Measurements from ENCODE around the gene KDM4E.
"Not testable (repeated sequence)": the region's sequence is repeated elsewhere in the genome, so short reads cannot be mapped to it uniquely, and the experiment has no call there.

Gene KDM4E

DNA sequence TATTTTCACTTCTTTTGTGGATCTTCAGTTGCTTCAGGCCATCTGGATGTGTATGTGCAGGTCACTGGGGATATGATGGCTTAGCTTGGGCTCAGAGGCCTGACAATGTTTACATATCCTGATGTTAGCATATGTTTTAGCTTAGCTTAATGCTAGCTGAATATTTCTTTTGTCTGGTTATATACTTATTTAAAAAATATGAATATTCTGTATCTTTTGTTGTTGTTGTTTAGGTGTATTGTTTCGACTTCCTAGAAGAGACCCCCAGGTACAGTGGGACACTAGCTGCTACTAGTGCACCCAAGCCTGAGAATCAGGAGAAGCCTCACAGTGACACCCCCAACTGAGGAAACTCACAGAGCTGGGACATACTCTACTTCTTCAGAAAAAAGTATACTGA is at the start of gene KDM4E:
TSS of gene KDM4E (plus strand) at position 301 of the 400 bp plus-strand sequence. CDS start 300 bp downstream, outside the sequence.
- DNase-seq, result no peak
- intact Hi-C loops (cut with DNase I), result no loop called here

GRCh38 chr11:94975599-94975998 is 49.5 kb upstream of the KDM4E start:
- intact Hi-C loops (cut with DNase I), result loop anchor here (10.0 kb wide), 2 partner anchors 89 to 789 kb away; partner anchors contain the start of gene SRSF8
- no peak for DNase-seq

- intact Hi-C loops (cut with DNase I), result no loop called here
- DNase-seq, result no peak
Measured at GRCh38 chr11:94987378-94987777, 37.7 kb upstream of the KDM4E start.

DNA sequence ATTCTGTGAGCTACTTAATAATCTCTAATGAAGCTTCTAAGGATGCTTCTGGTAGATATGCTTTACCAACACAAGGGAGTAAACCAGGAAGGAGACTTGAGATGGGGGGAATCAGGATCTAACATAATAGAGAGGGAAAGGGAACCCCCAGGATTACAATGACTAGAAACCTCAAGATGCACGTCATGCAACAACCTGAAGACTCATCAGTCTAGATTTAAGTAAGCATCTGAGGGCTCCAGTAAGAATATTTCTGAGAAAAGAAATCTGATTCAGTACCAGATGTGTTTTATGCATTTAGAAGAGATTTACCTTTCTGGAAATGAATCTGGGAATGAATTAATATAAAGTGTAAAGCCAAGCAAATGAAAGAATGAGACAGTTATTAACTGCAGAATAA is 36.3 kb upstream of the KDM4E start:
- intact Hi-C loops (cut with DNase I), result no loop called here
- no peak for DNase-seq

DNA sequence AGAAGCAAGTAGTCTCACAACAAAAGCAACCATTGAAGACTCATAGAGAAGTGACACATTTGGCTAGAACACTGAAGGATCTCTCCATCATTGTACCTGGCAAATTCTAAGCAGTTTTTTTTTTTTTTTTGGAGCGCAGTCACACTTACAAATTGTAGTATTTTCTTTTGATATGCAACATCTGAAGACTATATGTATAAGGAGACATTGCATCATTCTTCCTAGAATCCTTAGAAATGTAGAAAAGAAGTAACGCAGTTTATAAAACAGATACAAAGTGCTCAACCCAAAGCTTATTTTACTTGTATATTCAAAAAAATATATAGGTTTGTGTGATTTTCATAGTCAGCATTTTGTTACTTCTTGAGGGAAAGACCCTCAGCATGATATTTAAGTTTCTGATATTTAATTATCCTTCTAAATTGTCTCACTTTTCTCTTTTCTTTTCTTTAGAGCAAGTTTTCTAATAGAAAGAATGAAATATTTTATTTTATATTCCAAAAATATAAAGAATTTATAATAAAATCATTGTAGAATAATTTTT is 31.6 kb upstream of the KDM4E start:
- DNase-seq, result no peak
- intact Hi-C loops (cut with DNase I), result no loop called here

DNA sequence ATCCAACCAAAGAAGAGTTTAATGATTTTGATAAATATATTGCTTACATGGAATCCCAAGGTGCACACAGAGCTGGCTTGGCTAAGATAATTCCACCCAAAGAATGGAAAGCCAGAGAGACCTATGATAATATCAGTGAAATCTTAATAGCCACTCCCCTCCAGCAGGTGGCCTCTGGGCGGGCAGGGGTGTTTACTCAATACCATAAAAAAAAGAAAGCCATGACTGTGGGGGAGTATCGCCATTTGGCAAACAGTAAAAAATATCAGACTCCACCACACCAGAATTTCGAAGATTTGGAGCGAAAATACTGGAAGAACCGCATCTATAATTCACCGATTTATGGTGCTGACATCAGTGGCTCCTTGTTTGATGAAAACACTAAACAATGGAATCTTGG is 27.6 kb upstream of the KDM4E start:
- no peak for DNase-seq
- intact Hi-C loops (cut with DNase I), result no loop called here

GRCh38 chr11:94998285-94998684 is 26.8 kb upstream of the KDM4E start:
- intact Hi-C loops (cut with DNase I), result no loop called here
- no peak for DNase-seq

DNA sequence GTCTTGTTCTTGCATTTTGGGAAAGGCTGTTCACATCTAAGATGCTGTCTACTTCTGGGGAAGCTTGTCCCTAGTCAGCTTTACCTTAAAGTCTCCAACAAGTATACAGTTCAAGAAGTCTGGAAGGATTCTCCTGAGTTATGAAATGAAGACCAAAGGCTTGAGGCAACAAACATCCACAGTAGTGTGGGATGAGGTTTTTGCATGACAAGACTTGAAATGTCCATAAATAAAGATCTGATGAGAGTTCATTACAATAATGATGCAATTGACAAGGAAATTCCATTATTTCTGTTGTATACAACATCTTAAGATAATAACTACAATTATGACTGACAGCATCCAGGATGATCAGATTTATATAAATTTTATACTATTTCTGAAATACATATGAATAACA is 21.3 kb upstream of the KDM4E start:
- intact Hi-C loops (cut with DNase I), result no loop called here
- DNase-seq, result no peak

DNA sequence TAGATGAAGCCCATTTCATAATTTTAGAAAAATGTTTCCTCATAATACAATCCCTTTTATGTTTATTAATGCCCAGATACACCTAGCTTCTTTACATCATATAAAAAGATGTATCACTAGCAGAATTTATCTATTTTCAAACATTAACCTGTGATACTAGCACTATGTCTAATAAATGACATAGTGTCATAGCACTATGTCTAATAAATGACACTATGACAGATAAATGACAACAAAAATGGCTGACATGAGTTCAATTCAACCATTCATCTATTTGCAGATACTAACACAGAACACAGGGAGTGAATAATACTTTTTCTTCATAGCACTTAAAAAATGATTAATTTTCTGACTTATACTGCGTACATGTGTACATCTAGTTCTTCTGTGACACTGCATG is 19.4 kb upstream of the KDM4E start:
- intact Hi-C loops (cut with DNase I), result no loop called here
- no peak for DNase-seq

- DNase-seq, result no peak
- intact Hi-C loops (cut with DNase I), result no loop called here
Measured at GRCh38 chr11:95011376-95011775, 13.7 kb upstream of the KDM4E start.

GRCh38 chr11:95014184-95014821 is 10.8 kb upstream of the KDM4E start:
- DNase-seq, result no peak

DNA sequence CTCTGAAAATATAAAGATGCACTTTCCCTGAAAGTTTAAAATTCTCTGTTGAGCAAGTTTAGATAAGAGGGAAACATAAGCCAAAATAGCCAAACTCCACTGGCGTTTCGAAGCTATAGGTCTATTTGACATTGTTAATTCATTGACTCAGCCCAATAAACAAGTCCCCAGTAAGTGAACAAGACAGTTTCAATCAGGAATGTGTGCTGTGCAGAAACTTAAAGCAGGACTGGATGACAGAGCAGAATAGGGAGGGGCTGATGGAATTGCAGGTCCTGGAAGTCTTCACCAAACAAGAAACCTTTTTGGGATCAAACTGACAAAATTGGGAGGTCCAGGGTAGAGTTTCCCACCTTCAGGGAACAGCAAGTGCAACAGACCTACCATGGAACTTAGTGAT is 8.9 kb upstream of the KDM4E start:
- no peak for DNase-seq
- intact Hi-C loops (cut with DNase I), result no loop called here

More at GRCh38 chr11:95014184-95014821, 10.8 kb upstream of the KDM4E start:
- intact Hi-C loops (cut with DNase I), result no loop called here

DNA sequence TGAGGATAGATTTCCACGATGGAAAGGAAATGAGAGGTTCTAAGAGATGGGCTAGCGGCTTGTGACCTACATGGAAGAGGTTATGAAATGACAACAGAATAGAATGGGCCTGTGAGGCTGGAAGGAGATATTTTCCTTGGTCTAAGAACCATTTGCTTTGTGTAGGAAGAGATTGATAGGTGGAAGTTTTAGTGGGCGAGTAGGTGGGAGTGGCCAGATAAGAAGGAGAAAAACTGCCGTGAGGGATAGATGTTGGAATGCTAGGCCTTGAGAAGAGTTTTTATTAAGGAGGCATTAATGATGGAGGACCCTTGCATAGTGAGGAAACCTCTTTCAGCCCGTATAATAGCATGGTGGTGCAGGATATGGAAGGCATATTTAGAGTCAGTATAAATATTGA is 3.6 kb upstream of the KDM4E start:
- intact Hi-C loops (cut with DNase I); DNase-seq: not testable (repeated sequence)

DNA sequence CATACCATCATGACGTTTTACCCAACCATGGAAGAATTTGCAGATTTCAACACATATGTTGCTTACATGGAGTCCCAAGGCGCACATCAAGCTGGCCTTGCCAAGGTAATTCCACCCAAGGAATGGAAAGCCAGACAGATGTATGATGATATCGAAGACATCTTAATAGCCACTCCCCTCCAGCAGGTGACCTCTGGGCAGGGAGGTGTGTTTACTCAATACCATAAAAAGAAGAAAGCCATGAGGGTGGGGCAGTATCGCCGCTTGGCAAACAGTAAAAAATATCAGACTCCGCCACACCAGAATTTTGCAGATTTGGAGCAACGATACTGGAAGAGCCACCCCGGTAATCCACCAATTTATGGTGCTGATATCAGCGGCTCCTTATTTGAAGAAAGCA is 536 bp downstream of the KDM4E start:
- DNase-seq; intact Hi-C loops (cut with DNase I): not testable (repeated sequence)

GRCh38 chr11:95028357-95028756 is 3.3 kb downstream of the KDM4E start:
- no peak for DNase-seq
- intact Hi-C loops (cut with DNase I), result no loop called here

- intact Hi-C loops (cut with DNase I), result no loop called here
Measured at GRCh38 chr11:95033051-95033450, 8.0 kb downstream of the KDM4E start.

DNA sequence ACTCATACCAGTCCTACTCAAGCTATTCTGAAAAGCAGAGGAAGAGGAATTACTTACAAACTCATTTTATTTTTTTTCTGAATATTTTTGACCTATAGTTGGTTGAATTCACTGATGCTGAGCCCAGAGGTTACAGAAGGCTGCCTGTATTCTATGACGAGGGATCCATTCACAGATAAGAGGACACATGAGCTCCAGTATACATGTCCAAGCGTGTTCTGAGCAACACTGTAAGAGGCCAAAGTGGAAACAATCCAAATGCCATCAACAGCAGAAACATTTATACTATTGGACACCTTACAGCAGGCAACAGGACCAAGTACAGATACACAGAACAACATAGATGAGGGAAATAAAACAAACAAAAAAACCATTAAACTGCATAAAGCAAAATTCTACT is 10.3 kb downstream of the KDM4E start:
- DNase-seq, result no peak
- intact Hi-C loops (cut with DNase I), result no loop called here

More at GRCh38 chr11:95033051-95033450, 8.0 kb downstream of the KDM4E start:
- no peak for DNase-seq

DNA sequence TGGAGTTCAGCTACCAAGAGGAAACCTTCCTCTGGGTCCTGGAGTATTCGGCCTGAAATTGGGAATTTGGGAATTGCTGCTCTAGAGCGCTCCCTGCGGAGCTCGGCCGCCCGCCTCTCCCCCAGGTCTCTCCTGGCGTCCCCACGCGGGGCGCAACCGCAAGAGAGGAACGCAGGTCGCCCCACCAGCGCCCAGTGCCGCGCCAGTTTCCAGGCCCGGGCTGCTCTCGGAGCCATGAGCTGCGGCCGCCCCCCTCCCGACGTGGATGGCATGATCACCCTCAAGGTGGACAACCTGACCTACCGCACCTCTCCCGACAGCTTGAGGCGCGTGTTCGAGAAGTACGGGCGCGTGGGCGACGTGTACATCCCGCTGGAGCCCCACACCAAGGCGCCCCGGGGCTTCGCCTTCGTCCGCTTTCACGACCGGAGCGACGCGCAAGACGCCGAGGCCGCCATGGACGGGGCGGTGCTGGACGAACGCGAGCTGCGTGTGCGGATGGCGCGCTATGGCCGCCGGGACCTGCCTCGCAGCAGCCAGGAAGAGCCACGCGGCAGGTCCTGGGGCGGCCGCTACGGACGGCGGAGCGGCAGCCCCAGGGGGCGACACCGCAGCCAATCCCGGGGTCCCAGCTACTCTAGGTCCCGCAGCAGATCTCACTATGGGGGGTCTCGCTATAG is 12.4 kb downstream of the KDM4E start:
- DNase-seq; intact Hi-C loops (cut with DNase I): not testable (repeated sequence)

- DNase-seq, result no peak
- intact Hi-C loops (cut with DNase I), result no loop called here
Measured at GRCh38 chr11:95042239-95042638, 17.2 kb downstream of the KDM4E start.

DNA sequence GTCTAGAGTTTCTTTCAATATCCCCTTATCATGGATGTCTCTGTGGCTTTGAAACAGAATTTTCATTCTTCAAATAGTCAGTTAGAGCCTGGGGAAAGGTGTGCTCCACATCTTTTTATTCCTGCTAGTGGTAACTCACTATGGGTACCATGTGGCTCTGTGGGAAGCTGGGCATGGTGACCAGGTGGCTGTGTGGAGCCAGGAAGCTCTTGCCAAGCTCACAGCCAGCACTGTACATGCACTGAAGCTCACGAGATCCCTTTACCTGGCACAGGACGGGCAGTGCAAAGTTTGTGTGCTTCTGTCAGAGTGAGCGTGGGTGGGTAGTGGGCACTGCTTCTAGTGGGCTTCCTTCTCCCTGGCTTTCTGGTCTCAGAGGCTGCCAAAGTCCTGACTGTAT is 17.8 kb downstream of the KDM4E start:
- intact Hi-C loops (cut with DNase I), result no loop called here
- no peak for DNase-seq

DNA sequence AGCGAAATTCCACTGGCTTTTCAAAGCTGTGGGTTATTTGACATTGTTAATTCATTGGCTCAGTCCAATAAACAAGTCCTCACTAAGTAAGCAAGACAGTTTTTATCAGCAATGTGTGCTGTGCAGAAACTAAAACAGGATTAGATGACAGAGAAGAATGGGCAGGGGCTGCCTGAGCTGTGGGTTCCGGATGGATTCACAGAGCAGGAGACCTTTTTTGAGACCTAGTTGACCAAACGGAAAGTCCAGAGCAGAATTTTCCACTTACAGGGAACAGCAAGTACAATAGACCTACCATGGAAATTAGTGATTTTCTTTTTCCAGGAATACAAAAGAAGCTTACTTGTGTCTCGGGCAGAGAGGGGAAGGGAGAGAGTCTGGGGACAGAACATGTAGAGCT is 19.0 kb downstream of the KDM4E start:
- no peak for DNase-seq
- intact Hi-C loops (cut with DNase I), result no loop called here
